HCT116 (cell line): ENCODE measurements around the gene XRCC2. TPM values are rescaled to one million over a fixed set of nuclear protein-coding genes. Genes with fewer than 3 reads are reported as not detected.

Experiments
- ATAC-seq: fragments of 200-7000 bp; cut with Tn5 transposase; 2 replicates; pipeline ENCODE4 v1.9.1; 2020; ENCODE audit warnings: mild to moderate bottlenecking, moderate library complexity
- BruUV-seq: library from RNA; stranded (reverse); fragments of 400-500 nt; replicated peaks from 2 replicates; lab custom pipeline; 2021; lab: Mats Ljungman, UMichigan
- CTCF ChIA-PET: fragments of 300-600 bp; sonication (Branson Sonifier 250); formaldehyde crosslinking; loops from one replicate; lab custom pipeline; 2021; ENCODE audit warnings: antibody characterized with exemption; lab: Charles Lee
- POLR2A ChIA-PET: fragments of 300-600, 350-600 bp; sonication (Branson Sonifier 250); formaldehyde crosslinking; loops from one replicate; lab custom pipeline; 2021; ENCODE audit warnings: antibody characterized with exemption; lab: Charles Lee
- RAD21 ChIA-PET, 2 experiments: fragments of 300-600 bp; sonication (Branson Sonifier 250); formaldehyde crosslinking; loops; one replicate each; lab custom pipeline; 2023; ENCODE audit warnings: low total read pairs in 2 of 2; ENCODE audit not compliant: uncharacterized antibody in 2 of 2, unreplicated experiment in 2 of 2, low non-redundant PET in 1 of 2; lab: Charles Lee
- DNase-seq: peaks from one replicate; pipeline ENCODE4 v3.0.0-alpha.2; 2010; ENCODE audit warnings: low read depth, low spot score
- H2AFZ ChIP-seq: fragments of 200-600 bp; shearing (Covaris generic), sonication (generic); 2 replicates; pipeline ENCODE4 v1.6.1; 2017; ENCODE audit warnings: low read depth, mixed run types, mixed read lengths, antibody characterized with exemption, low read length; ENCODE audit not compliant: poor library complexity, severe bottlenecking
- H3K27ac ChIP-seq: 2 replicates; pipeline ENCODE4 v1.5.1; 2012; ENCODE audit warnings: low read depth, low read length
- H3K27me3 ChIP-seq: fragments of 200-600 bp; sonication (generic); 2 replicates; pipeline ENCODE4 v1.6.1; 2016; ENCODE audit warnings: mixed run types, low read length, mixed read lengths; ENCODE audit not compliant: insufficient read depth
- H3K36me3 ChIP-seq, 2 experiments: fragments of 200-500 bp in 1 of 2; fragments of 200-600 bp in 1 of 2; sonication (Bioruptor generic) in 1 of 2; sonication (generic) in 1 of 2; 2 replicates each; pipeline versions ENCODE4 v1.5.1 to v1.6.1; 2014 to 2016; ENCODE audit warnings: low read length in 2 of 2, inconsistent platforms in 1 of 2, mixed read lengths in 1 of 2, mixed run types in 1 of 2; ENCODE audit not compliant: insufficient read depth in 2 of 2, control insufficient read depth in 1 of 2
- H3K4me1 ChIP-seq, 2 experiments: fragments of 200-600 bp in 1 of 2; sonication (generic) in 1 of 2; 2 replicates each; pipeline versions ENCODE4 v1.5.1 to v1.6.1; 2012 to 2017; ENCODE audit warnings: low read length in 2 of 2, inconsistent platforms in 1 of 2, mild to moderate bottlenecking in 1 of 2, mixed read lengths in 1 of 2, mixed run types in 1 of 2, moderate library complexity in 1 of 2; ENCODE audit not compliant: insufficient read depth in 2 of 2, control insufficient read depth in 1 of 2
- H3K4me2 ChIP-seq: fragments of 200-600 bp; sonication (generic); 2 replicates; pipeline ENCODE4 v1.6.1; 2017; ENCODE audit warnings: mixed run types, low read length, mixed read lengths
- H3K4me3 ChIP-seq, 2 experiments: fragments of 200-600 bp in 1 of 2; sonication (generic) in 1 of 2; replicated peaks in 1 of 2; 2 replicates each; pipeline ENCODE4 v1.5.1; 2011 to 2016; ENCODE audit warnings: low read length in 2 of 2, control low read depth in 1 of 2, low read depth in 1 of 2, mild to moderate bottlenecking in 1 of 2, mixed read lengths in 1 of 2, mixed run types in 1 of 2
- H3K79me2 ChIP-seq: fragments of 200-600 bp; sonication (generic); 2 replicates; pipeline ENCODE4 v1.6.1; 2017; ENCODE audit warnings: mild to moderate bottlenecking, mixed run types, low read length, moderate library complexity, mixed read lengths; ENCODE audit not compliant: insufficient read depth
- H3K9ac ChIP-seq: fragments of 200-600 bp; sonication (generic); 2 replicates; pipeline ENCODE4 v1.6.1; 2016; ENCODE audit warnings: low read length, mixed read lengths
- H3K9me2 ChIP-seq: fragments of 200-600 bp; sonication (generic), shearing (Covaris generic); 2 replicates; pipeline ENCODE4 v1.6.1; 2017; ENCODE audit warnings: mixed run types, mild to moderate bottlenecking, moderate library complexity; ENCODE audit not compliant: insufficient read depth
- H3K9me3 ChIP-seq, 2 experiments: fragments of 200-500 bp in 1 of 2; fragments of 200-600 bp in 1 of 2; sonication (Bioruptor generic) in 1 of 2; sonication (generic) in 1 of 2; 2 replicates each; pipeline ENCODE4 v1.6.1; 2014 to 2017; ENCODE audit warnings: low read length in 2 of 2, mixed read lengths in 2 of 2, inconsistent platforms in 1 of 2, low read depth in 1 of 2, mild to moderate bottlenecking in 1 of 2, mixed run types in 1 of 2, moderate library complexity in 1 of 2; ENCODE audit not compliant: control insufficient read depth in 1 of 2, insufficient read depth in 1 of 2
- H4K20me1 ChIP-seq: fragments of 200-600 bp; sonication (generic), shearing (Covaris generic); 2 replicates; pipeline ENCODE4 v1.6.1; 2017; ENCODE audit warnings: mixed run types, mild to moderate bottlenecking, moderate library complexity; ENCODE audit not compliant: insufficient read depth
- ATF3 ChIP-seq: IDR thresholded peaks from 2 replicates; pipeline ENCODE4 v1.6.1; 2012
- CBX3 ChIP-seq: IDR thresholded peaks from 2 replicates; pipeline ENCODE4 v1.6.1; 2012; ENCODE audit warnings: low read depth
- CEBPB ChIP-seq: IDR thresholded peaks from 2 replicates; pipeline ENCODE4 v1.6.1; 2012; ENCODE audit warnings: low read depth
- CTCF ChIP-seq, 3 experiments: fragments of 200-600 bp in 1 of 3; sonication (generic) in 1 of 3; IDR thresholded peaks in 2 of 3; conservative IDR thresholded peaks in 1 of 3; 2 replicates each; pipeline ENCODE4 v1.5.1; 2012 to 2017; ENCODE audit warnings: low read depth in 2 of 3, low read length in 2 of 3, antibody characterized with exemption in 1 of 3, borderline replicate concordance in 1 of 3, control low read depth in 1 of 3, mild to moderate bottlenecking in 1 of 3, mixed read lengths in 1 of 3, mixed run types in 1 of 3, moderate library complexity in 1 of 3; ENCODE audit not compliant: insufficient read depth in 1 of 3
- ELF1 ChIP-seq: IDR thresholded peaks from 2 replicates; pipeline ENCODE4 v1.6.1; 2012; ENCODE audit warnings: low read depth, borderline replicate concordance
- EZH2 ChIP-seq: fragments of 200-600 bp; sonication (generic); IDR thresholded peaks from 2 replicates; pipeline ENCODE4 v1.6.1; 2017; ENCODE audit warnings: antibody characterized with exemption, mixed run types
- EZH2phosphoT487 ChIP-seq: fragments of 200-600 bp; IDR thresholded peaks from 2 replicates; pipeline ENCODE4 v1.6.1; 2018; ENCODE audit warnings: antibody characterized with exemption, borderline replicate concordance
- FOSL1 ChIP-seq: IDR thresholded peaks from 2 replicates; pipeline ENCODE4 v1.6.1; 2012; ENCODE audit warnings: low read depth
- JUND ChIP-seq: IDR thresholded peaks from 2 replicates; pipeline ENCODE4 v1.6.1; 2012
- MAX ChIP-seq: IDR thresholded peaks from 2 replicates; pipeline ENCODE4 v1.6.1; 2012
- POLR2AphosphoS5 ChIP-seq: IDR thresholded peaks from 2 replicates; pipeline ENCODE4 v1.6.1; 2011; ENCODE audit warnings: mild to moderate bottlenecking, low read depth, low read length, moderate library complexity
- RAD21 ChIP-seq: IDR thresholded peaks from 2 replicates; pipeline ENCODE4 v1.6.1; 2012; ENCODE audit warnings: low read depth, mild to moderate bottlenecking
- REST ChIP-seq: IDR thresholded peaks from 2 replicates; pipeline ENCODE4 v1.6.1; 2012; ENCODE audit warnings: low read depth
- SP1 ChIP-seq: IDR thresholded peaks from 2 replicates; pipeline ENCODE4 v1.6.1; 2012; ENCODE audit warnings: low read depth
- YY1 ChIP-seq: IDR thresholded peaks from 2 replicates; pipeline ENCODE4 v1.6.1; 2011; ENCODE audit warnings: low read length, low read depth, moderate library complexity, mild to moderate bottlenecking; ENCODE audit not compliant: insufficient replicate concordance; ENCODE audit errors: extremely low read depth
- ZBTB33 ChIP-seq: IDR thresholded peaks from 2 replicates; pipeline ENCODE4 v1.6.1; 2011; ENCODE audit warnings: mild to moderate bottlenecking, low read length, moderate library complexity; ENCODE audit not compliant: insufficient replicate concordance; ENCODE audit errors: extremely low read depth
- ZFX ChIP-seq: fragments of 450-650 bp; IDR thresholded peaks from 2 replicates; pipeline ENCODE4 v1.6.1; 2017
- ZNF274 ChIP-seq: fragments of 200-500 bp; sonication (Bioruptor generic); IDR thresholded peaks from 2 replicates; pipeline ENCODE4 v1.6.1; 2014; ENCODE audit warnings: mild to moderate bottlenecking, low read depth, low read length, inconsistent platforms
- intact Hi-C: fragments of 100-400 bp; cut with micrococcal nuclease; formaldehyde crosslinking; loops from 2 replicates; pipeline ENCODE4 v1.10.0; 2022
- total RNA-seq: library from RNA; stranded (reverse); gene quantifications from one replicate; pipeline ENCODE4 v1.2.1, GENCODE V29; 2021; ENCODE audit not compliant: unreplicated experiment

The XRCC2 gene
- total RNA-seq, 1 experiment from 2014 or later = 14.8 TPM

GRCh38 chr7:152647009-152647408, 28.9 kb downstream of the XRCC2 start:
- CTCF ChIA-PET = no interaction called here
- no peaks in the 10 kb centered on the region for H3K9me2 ChIP-seq
- H3K79me2 ChIP-seq = peaks cover 41% of the 10 kb centered on the region
- no peak overlapping the region for H3K4me3 ChIP-seq
- POLR2A ChIA-PET = no interaction called here
- H3K27me3 ChIP-seq = no peaks in the 10 kb centered on the region
- TF ChIP-seq POLR2AphosphoS5 = no peak
- no peak for TF ChIP-seq ZFX
- no peak for TF ChIP-seq ZNF274
- no peak for TF ChIP-seq ZBTB33
- TF ChIP-seq ATF3 = no peak
- TF ChIP-seq ELF1 = no peak
- no peak for TF ChIP-seq RAD21
- TF ChIP-seq CTCF (IDR thresholded peaks at IDR 0.05 in 2 of 3, conservative IDR thresholded peaks at IDR 0.05 in 1 of 3; ENCODE audit: borderline replicate concordance in 1 of 3, insufficient read depth in 1 of 3, low read depth in 2 of 3, low read length in 2 of 3) = no peak
- TF ChIP-seq SP1 = no peak
- TF ChIP-seq FOSL1 = no peak
- no peak for TF ChIP-seq YY1
- no peak for TF ChIP-seq REST
- TF ChIP-seq JUND = no peak
- no peak for TF ChIP-seq MAX
- no peak for TF ChIP-seq CBX3
- TF ChIP-seq CEBPB = no peak
- TF ChIP-seq EZH2phosphoT487 = no peak
- no peak for TF ChIP-seq EZH2
- H3K36me3 ChIP-seq = peaks cover 4 to 35% of the 10 kb centered on the region in 2 experiments; a peak in 3 of 4 replicates
- ATAC-seq (no peak), DNase-seq (no peak)
- intact Hi-C loops = no loop called here
- no peak overlapping the region for H3K9ac ChIP-seq
- BruUV-seq = no TSS peak
- H3K27ac ChIP-seq = no peak overlapping the region
- H3K9me3 ChIP-seq = no peaks in the 10 kb centered on the region
- peaks cover 3% of the 10 kb centered on the region; the same call in 1 of the 2 replicates for H4K20me1 ChIP-seq
- RAD21 ChIA-PET = no interaction called here
- H2AFZ ChIP-seq = no peak overlapping the region
- no peaks in the 10 kb centered on the region for H3K4me1 ChIP-seq
- H3K4me2 ChIP-seq = no peak overlapping the region
